GM23338 (cell line): ENCODE data around the gene XRCC5. TPM values are rescaled to one million over a fixed set of nuclear protein-coding genes. Genes with fewer than 3 reads are reported as not detected.

Source experiments
- ATAC-seq: fragments of 200-7000 bp; cut with Tn5 transposase; 3 replicates; pipeline ENCODE4 v1.9.1; 2020
- DNase-seq: peaks from one replicate; pipeline ENCODE4 v3.0.0-alpha.2; 2015; ENCODE audit warnings: low spot score
- H2AFZ ChIP-seq: fragments of 200-600 bp; sonication (generic); 2 replicates; pipeline ENCODE4 v1.8.0; 2016; ENCODE audit warnings: antibody characterized with exemption, mild to moderate bottlenecking, moderate library complexity
- H3F3A ChIP-seq: fragments of 200-600 bp; sonication (generic); replicated peaks from 2 replicates; pipeline ENCODE4 v1.8.0; 2017; ENCODE audit warnings: antibody characterized with exemption, mixed run types, low read depth
- H3K27ac ChIP-seq: fragments of 200-600 bp; sonication (generic); 2 replicates; pipeline ENCODE4 v1.6.1; 2016; ENCODE audit warnings: low read depth
- H3K27me3 ChIP-seq: fragments of 200-600 bp; sonication (generic); 2 replicates; pipeline ENCODE4 v1.8.0; 2016; ENCODE audit warnings: mild to moderate bottlenecking, mixed run types, moderate library complexity; ENCODE audit not compliant: insufficient read depth
- H3K36me3 ChIP-seq: fragments of 200-600 bp; sonication (generic); 2 replicates; pipeline ENCODE4 v1.8.0; 2016; ENCODE audit warnings: mild to moderate bottlenecking; ENCODE audit not compliant: insufficient read depth
- H3K4me1 ChIP-seq: fragments of 200-600 bp; sonication (generic); 2 replicates; pipeline ENCODE4 v1.8.0; 2016; ENCODE audit warnings: mild to moderate bottlenecking, moderate library complexity; ENCODE audit not compliant: insufficient read depth
- H3K4me2 ChIP-seq: fragments of 200-600 bp; sonication (generic); 2 replicates; pipeline ENCODE4 v1.7.1; 2017; ENCODE audit warnings: mixed run types
- H3K4me3 ChIP-seq: fragments of 200-600 bp; sonication (generic); 2 replicates; pipeline ENCODE4 v1.6.1; 2016; ENCODE audit warnings: mixed run types
- H3K79me2 ChIP-seq: fragments of 200-600 bp; sonication (generic); replicated peaks from 2 replicates; pipeline ENCODE4 v1.8.0; 2017; ENCODE audit warnings: mild to moderate bottlenecking; ENCODE audit not compliant: insufficient read depth
- H3K9me2 ChIP-seq: fragments of 200-600 bp; sonication (generic); 2 replicates; pipeline ENCODE4 v1.8.0; 2017; ENCODE audit not compliant: insufficient read depth
- H4K20me1 ChIP-seq: fragments of 200-600 bp; sonication (generic); replicated peaks from 2 replicates; pipeline ENCODE4 v1.8.0; 2017; ENCODE audit warnings: mild to moderate bottlenecking; ENCODE audit not compliant: insufficient read depth
- H3K27ac Mint-ChIP-seq: 2 replicates; pipeline ENCODE4 v1.8.0; 2020; ENCODE audit warnings: inconsistent platforms, mild to moderate bottlenecking, moderate library complexity, mixed read lengths
- H3K27me3 Mint-ChIP-seq: 3 replicates; pipeline ENCODE4 v1.8.0; 2022; ENCODE audit warnings: low read depth, mild to moderate bottlenecking, moderate library complexity, mixed read lengths, inconsistent platforms; ENCODE audit not compliant: insufficient read depth, poor library complexity
- H3K36me3 Mint-ChIP-seq: 3 replicates; pipeline ENCODE4 v1.8.0; 2021; ENCODE audit warnings: low read depth, mild to moderate bottlenecking, inconsistent platforms, moderate library complexity, mixed read lengths
- H3K4me1 Mint-ChIP-seq: 3 replicates; pipeline ENCODE4 v1.8.0; 2020; ENCODE audit warnings: mild to moderate bottlenecking, inconsistent platforms, mixed read lengths
- H3K4me3 Mint-ChIP-seq: 3 replicates; pipeline ENCODE4 v1.8.0; 2021; ENCODE audit warnings: moderate library complexity, mild to moderate bottlenecking, inconsistent platforms, mixed read lengths
- H3K9me3 Mint-ChIP-seq: 3 replicates; pipeline ENCODE4 v1.8.0; 2020; ENCODE audit warnings: moderate library complexity, mild to moderate bottlenecking, inconsistent platforms, mixed read lengths
- CREB1 ChIP-seq: fragments of 250-450 bp; sonication (Bioruptor Pico); IDR thresholded peaks from 2 replicates; pipeline ENCODE4 v1.5.0; 2020; ENCODE audit warnings: low read depth, mild to moderate bottlenecking, moderate library complexity
- CTCF ChIP-seq, 2 experiments: fragments of 200-600 bp in 1 of 2; sonication (generic) in 1 of 2; conservative IDR thresholded peaks; 2 replicates each; pipeline versions ENCODE4 v1.5.1 to v1.6.1; 2016 to 2017; ENCODE audit warnings: antibody characterized with exemption in 2 of 2, low read depth in 2 of 2, mild to moderate bottlenecking in 2 of 2, moderate library complexity in 1 of 2
- ETS1 ChIP-seq: IDR thresholded peaks from 2 replicates; pipeline ENCODE4 v1.6.1; 2016; ENCODE audit warnings: antibody characterized with exemption
- EZH2 ChIP-seq: fragments of 200-600 bp; sonication (generic); IDR thresholded peaks from one replicate; pipeline ENCODE4 v1.8.0; 2017; ENCODE audit warnings: antibody characterized with exemption, mild to moderate bottlenecking, low read depth; ENCODE audit not compliant: unreplicated experiment
- EZH2phosphoT487 ChIP-seq: fragments of 200-600 bp; sonication (generic); IDR thresholded peaks from one replicate; pipeline ENCODE4 v1.8.1; 2018; ENCODE audit warnings: antibody characterized with exemption; ENCODE audit not compliant: unreplicated experiment
- JUNB ChIP-seq: IDR thresholded peaks from one replicate; pipeline ENCODE4 v1.6.1; 2016; ENCODE audit warnings: antibody characterized with exemption; ENCODE audit not compliant: unreplicated experiment
- NANOG ChIP-seq: IDR thresholded peaks from 2 replicates; pipeline ENCODE4 v1.6.1; 2016; ENCODE audit warnings: antibody characterized with exemption, borderline replicate concordance
- POLR2AphosphoS5 ChIP-seq: IDR thresholded peaks from 2 replicates; pipeline ENCODE4 v1.6.1; 2016; ENCODE audit warnings: antibody characterized with exemption, low read depth
- REST ChIP-seq: IDR thresholded peaks from one replicate; pipeline ENCODE4 v1.6.1; 2018; ENCODE audit warnings: antibody characterized with exemption; ENCODE audit not compliant: unreplicated experiment
- STAT1 ChIP-seq: IDR thresholded peaks from one replicate; pipeline ENCODE4 v1.6.1; 2016; ENCODE audit warnings: antibody characterized with exemption; ENCODE audit not compliant: unreplicated experiment
- ZNF114 ChIP-seq: fragments of 250-450 bp; sonication (Bioruptor Pico); IDR thresholded peaks from 2 replicates; pipeline ENCODE4 v1.5.0; 2020; ENCODE audit warnings: mild to moderate bottlenecking, moderate library complexity
- ZNF331 ChIP-seq: fragments of 250-450 bp; sonication (Bioruptor Pico); IDR thresholded peaks from 2 replicates; pipeline ENCODE4 v1.5.0; 2020; ENCODE audit warnings: low read depth, mild to moderate bottlenecking, moderate library complexity
- ZNF462 ChIP-seq: fragments of 250-450 bp; sonication (Bioruptor Pico); IDR thresholded peaks from 2 replicates; pipeline ENCODE4 v1.5.0; 2020; ENCODE audit warnings: mild to moderate bottlenecking, moderate library complexity
- polyA plus RNA-seq: library from polyadenylated mRNA; unstranded; fragments of >200 nt; fragmentation: Nextera tagmentation; extraction: Ambion mirVana; gene quantifications from 2 replicates; pipeline ENCODE4 v1.2.1, GENCODE V29; 2016
- total RNA-seq: library from RNA; depleted of rRNA; stranded (reverse); fragments of >200 nt; shearing (Covaris generic); gene quantifications from 2 replicates; pipeline ENCODE4 v1.2.3, GENCODE V29; 2014

The XRCC5 gene
- total and polyA plus RNA-seq, 2 experiments from 2014 or later, result 499 to 524 TPM

GRCh38 chr2:216070195-216070594, 39.0 kb upstream of the XRCC5 start:
- Mint-ChIP-seq H3K27me3 (no peaks in the 10 kb centered on the region), H3K4me1 (peaks cover 8% of the 10 kb centered on the region), H3K36me3 (no peaks in the 10 kb centered on the region), H3K27ac (no peak overlapping the region), H3K9me3 (no peaks in the 10 kb centered on the region; the same call in 2 of the 3 replicates), H3K4me3 (no peak overlapping the region)
- Histone ChIP-seq H3K27ac (no peak overlapping the region), H3K27me3 (no peaks in the 10 kb centered on the region), H3K79me2 (no peaks in the 10 kb centered on the region; the same call in 1 of the 2 replicates), H3K4me2 (no peak overlapping the region), H3K4me3 (no peak overlapping the region), H3K4me1 (no peaks in the 10 kb centered on the region), H3K36me3 (0 out of 2 replicates have a peak, but pooled peaks cover 3% of the 10 kb centered on the region), H3F3A (no peaks in the 10 kb centered on the region), H2AFZ (no peak overlapping the region), H4K20me1 (peaks cover 8% of the 10 kb centered on the region), H3K9me2 (no peaks in the 10 kb centered on the region)
- DNase-seq, result no peak
- no peak for ATAC-seq
- TF ChIP-seq REST (no peak), ZNF462 (CRISPR knock-in tag) (no peak), ETS1 (no peak), STAT1 (no peak), CTCF (conservative IDR thresholded peaks at IDR 0.05; ENCODE audit: low read depth in 2 of 2) (no peak), CREB1 (no peak), ZNF331 (CRISPR knock-in tag) (no peak), ZNF114 (CRISPR knock-in tag) (no peak), NANOG (no peak), EZH2 (no peak), POLR2AphosphoS5 (no peak), EZH2phosphoT487 (no peak), JUNB (no peak)
